Stimulated activated CD8-positive, alpha-beta memory T cell treated with anti-CD3 and anti-CD28 coated beads, Interleukin-15, amount 100 ng/mL, for 24 hours (primary cell): Measurements from ENCODE around the gene RFX4.
"Not testable (repeated sequence)": the region's sequence is repeated elsewhere in the genome, so short reads cannot be mapped to it uniquely, and the experiment has no call there.

Experiments
- DNase-seq: peaks from one replicate; pipeline ENCODE4 v3.0.0-alpha.2; 2020; ENCODE audit warnings: low read depth

RFX4 gene

DNA sequence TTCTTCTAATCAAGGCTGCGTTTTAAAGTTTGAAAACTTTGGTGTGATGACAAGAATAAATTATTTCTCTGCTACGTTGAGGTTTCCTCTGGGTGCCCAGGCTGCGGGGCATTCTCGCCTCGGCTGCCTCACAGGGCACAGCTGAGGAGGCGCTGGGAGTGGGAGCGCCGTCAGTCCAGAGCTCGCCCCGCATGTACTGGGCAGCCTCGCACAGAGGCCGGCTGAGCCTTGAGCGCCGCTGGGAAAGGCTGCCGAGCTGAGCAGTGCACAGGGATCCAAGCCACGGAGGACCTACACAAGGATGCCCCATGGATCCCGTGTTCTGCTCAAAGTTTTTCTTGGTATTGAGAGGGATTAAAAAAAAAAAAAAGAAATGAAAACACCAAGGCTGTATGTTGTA lies 11.6 kb downstream of the RFX4 start:
- no peak for DNase-seq

DNA sequence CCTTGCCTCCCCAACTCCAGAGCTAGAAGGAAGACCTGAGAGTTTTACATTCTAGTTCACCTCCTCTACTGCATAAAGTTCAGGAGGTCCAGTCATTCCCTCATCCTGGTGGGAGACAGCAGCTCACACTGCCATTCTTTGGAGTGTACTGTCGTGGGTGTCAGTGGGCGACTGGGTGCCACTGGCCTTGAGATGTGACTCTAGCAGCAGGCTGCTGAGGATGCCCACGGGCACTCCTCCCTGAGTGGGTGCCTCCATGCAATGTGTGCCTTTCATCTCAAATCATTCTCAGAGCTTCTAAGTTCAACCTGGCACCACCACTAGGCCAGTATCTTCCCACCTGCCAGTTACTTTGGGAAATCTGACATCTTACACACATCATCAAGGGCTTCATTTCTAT lies 12.5 kb downstream of the RFX4 start:
- DNase-seq, result no peak

DNA sequence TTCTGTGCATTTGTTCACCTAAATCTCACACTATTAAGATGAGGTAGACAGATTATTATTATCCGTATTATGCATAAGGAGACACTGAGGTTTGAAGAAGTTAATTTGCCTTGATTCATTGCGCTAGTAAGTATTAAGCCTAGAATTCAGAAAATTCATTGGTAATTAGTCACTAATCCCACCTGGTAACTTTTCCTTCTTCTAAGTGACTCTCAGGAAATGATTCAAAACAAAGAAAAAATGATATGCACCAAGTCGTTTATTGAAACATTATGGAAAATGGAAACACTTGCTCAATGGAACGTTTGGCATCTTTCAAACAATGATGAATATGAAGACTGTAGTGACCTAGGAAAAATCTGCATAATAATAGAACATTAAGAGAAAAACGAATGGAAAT lies 15.2 kb downstream of the RFX4 start:
- no peak for DNase-seq

DNA sequence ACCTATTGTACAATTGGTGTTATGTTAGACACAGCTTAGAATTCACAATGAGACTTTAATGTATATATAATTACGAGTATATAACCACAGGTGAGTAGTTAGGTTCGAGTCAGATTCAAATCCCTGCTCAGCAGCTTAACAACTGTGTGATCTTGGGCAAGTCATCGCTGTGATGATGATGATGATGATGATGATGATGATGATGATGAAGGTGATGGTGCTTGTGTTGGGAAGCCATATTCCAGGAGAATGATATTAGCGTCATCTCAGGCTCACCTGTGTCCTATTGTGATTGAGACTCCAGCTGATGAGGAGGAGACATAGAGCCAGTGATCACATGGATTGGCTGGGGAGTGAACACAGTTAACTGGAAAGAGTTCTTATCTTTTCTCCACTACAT lies 16.5 kb downstream of the RFX4 start:
- no peak for DNase-seq

DNA sequence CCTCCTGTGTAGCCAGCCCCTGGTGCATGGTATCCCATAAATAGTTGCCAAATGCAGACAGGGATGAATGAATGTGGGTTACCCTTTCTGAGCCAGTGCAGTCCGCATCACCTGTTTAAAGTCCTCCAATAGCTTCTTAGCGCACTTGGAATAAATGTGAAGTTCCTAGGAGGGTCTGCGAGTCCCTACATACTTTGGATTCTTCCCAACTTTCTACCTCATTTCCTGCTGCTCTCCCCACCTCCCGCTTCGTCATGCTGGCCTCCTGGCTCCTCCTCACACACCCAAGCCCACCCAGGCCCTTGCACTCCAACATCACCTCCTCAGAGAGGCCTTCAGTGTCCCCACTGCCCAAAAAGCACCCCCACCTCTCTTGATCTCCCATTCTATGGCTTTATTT lies 17.7 kb downstream of the RFX4 start:
- no peak for DNase-seq

- no peak for DNase-seq
Observed at GRCh38 chr12:106601031-106601430, 18.2 kb downstream of the RFX4 start.

GRCh38 chr12:106601496-106601895 lies 18.7 kb downstream of the RFX4 start:
- no peak for DNase-seq

DNA sequence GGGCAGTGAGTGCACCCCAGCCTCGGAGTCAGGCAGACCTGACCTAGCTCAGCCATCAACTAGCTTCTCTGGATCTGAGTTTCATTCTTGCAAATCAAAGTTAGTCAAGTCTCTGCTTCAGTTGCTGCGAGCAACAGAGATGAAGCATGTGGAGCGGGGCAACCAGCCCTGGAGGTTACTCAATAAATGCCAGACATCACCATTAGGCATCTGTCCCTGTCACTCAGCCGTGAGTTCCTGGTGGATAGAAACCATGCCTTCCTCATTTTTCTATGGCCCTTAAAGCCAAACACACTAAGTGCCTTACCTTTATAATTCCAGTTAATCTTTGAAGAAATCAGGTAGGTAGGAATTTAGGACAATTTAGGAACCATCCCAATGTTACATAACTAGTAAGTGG lies 19.3 kb downstream of the RFX4 start:
- DNase-seq, result no peak

- DNase-seq, result no peak
Observed at GRCh38 chr12:106605254-106605653, 22.4 kb downstream of the RFX4 start.

GRCh38 chr12:106620588-106620987 lies 37.8 kb downstream of the RFX4 start:
- DNase-seq, result not testable (repeated sequence)

GRCh38 chr12:106625976-106626375 lies 43.2 kb downstream of the RFX4 start:
- DNase-seq, result no peak

DNA sequence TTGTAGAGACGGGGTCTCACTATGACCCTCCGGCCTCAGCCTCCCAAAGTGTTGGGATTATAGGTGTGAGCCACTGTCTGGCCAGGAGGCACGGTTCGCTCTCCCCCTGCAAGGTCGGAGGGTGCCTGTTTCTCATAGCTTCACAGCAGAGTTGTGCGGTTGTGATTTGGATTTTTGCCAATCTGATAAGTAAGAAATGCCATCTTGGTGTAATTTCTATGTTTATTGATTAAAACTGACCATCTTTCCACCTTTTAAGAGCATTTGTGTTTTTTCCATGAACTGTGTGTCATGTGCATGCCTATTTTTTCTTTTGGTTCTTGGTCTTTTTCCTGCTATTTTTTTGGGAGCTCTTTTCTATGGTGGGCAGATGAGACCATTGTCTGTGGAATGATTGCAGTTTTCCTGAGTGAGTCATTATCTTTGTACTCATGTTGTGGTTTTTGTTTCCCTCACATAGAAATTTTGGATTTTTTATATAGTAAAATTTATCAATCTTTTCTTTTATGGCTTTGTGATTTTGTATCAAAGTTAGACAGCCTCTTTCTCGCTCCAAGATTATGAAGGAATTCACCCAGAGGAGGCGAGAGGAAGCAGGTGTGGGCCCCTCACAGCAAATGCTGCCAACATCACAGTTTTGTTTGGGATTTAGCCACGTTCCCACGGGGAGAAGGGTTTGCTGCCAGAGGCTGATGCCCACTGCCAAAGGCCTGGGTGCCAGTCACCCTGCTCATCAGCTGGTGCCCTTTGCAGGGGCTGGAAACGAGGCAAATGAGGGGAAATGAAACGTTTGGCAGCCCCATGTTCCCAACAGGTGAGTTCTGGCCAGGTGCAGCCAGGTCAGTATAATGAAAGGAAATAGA lies 47.2 kb downstream of the RFX4 start:
- no peak for DNase-seq

DNA sequence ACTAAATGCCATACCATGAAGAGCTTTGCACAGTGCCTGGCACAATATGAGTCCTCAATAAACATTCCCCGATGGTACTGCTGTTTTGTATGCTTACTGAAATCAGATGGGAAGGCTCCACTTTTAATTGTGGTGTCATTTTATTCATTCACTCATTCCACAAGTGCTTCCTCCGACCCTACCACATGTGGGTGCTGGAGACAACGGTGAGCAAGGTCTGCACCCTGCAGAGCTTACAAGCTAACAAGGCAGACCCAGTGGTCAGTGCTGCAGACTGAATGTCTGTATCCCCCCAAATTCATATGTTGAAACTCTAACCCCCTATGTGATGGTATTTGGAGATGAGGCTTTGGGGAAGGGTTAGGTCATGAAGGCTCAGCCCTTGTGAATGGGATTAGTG lies 48.3 kb downstream of the RFX4 start:
- no peak for DNase-seq

DNA sequence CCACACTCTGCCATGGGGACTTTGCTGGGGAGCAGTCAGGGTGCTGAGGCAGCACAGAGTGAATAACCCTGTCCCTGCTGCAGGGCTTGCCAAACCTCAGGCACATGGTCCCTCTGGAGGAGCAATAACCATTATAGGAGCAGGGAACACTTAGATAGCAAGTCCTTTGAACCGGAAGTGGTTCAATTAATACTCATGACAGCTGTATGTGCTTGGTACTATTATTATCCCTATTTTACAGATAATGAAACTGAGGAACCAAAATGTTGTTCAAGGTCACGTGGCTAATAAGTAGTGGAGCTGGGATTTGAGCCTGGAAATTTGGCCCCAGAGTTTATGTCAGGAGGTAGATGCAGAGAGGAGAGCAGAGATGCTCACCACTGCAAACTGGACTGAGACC lies 49.0 kb downstream of the RFX4 start:
- DNase-seq, result no peak

GRCh38 chr12:106632797-106633450 lies 50.1 kb downstream of the RFX4 start:
- DNase-seq, result no peak

DNA sequence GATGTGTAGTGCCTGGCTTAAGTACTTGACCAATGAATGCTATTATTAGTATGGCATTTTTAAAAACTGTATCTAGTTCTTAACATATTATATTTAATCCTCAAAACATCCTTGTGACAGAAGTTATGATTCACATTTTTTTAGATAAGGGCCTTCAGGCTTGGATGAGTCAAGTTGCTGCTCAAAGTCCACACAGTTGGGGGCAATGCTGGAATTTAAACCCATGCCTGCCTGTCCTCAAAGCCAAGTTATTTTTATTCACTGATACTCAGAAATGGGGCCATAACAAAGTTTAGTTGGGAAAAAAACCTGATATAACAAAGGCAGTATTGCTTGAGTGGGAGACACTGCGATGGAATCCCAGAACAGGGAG lies 50.6 kb downstream of the RFX4 start:
- DNase-seq, result no peak

DNA sequence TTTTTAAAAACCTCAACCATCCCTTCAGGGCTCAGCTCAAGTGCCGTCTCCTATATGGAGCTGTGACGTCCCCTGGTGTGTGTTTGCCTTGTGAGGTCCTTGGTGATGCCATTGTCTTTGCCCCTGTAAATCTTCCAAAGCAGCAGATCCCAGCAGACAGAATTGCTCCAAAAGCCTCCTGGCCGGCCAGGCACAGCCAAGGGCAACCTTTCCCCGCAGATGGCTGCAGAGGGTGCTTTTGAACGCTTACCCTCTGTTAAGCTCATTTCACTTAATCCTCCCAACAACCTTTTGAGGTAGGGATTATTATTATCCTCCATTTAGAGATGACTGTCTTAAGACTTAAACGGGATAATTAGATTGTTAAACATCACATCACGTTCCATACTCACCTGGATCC lies 51.4 kb downstream of the RFX4 start:
- no peak for DNase-seq

GRCh38 chr12:106643000-106643399 lies 60.2 kb downstream of the RFX4 start:
- DNase-seq, result no peak

GRCh38 chr12:106644335-106645073 lies 61.7 kb downstream of the RFX4 start:
- no peak for DNase-seq

DNA sequence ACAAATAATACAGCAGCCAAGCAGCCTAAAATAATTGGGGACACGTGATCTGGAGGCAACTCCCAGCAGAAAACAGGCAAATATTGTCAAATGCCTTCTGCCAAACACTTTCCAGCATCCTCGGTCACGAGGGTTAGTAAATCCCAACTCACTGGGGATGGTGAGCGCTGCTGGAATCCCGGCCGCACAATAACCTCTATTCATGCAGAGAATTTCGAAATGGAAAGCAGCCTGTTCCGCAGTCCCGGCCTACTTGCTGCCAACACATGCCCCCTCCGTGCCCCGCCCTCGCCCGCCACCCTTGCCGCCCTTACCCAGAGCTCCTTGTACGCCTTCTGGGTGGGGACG lies 62.2 kb downstream of the RFX4 start:
- no peak for DNase-seq

DNA sequence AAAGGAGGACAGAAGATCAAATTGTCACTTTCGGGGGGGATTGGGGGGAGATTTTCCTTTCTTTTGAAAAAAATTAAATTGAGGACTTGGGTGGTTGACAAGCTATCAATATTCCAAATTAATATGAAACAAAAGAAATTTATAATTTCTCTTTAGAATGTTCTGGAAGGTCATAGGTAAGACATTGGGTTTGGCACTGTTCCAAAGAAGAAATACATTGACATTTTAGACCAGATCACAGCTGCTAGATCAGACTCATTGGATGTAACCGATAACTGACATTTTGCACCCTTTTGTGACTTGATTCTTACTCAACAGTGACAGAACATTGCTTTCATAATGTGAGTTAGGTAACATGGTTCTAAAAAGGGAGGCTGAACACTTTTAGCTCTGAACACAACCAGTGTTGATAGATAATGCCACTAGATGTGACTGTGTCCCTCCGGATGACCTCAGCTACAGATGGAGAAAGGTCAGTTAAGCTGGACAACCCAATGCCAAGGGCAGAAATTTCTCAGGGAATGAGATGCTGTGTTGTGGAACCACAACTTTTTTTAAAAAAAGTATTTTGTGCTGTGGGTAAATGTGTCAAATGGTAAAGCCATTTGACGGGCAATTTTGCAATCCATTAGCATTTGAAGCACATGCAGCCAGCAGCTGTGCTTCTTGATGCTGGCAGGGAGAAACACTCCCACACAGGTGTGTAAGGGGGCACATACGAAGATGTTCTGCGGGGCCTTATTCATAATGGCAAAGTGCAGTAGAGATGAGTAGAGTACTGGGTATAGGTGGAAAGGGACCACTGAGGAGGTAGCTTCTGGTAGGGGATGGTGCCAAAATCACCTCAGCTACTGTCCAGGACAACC lies 62.9 kb downstream of the RFX4 start:
- no peak for DNase-seq

DNA sequence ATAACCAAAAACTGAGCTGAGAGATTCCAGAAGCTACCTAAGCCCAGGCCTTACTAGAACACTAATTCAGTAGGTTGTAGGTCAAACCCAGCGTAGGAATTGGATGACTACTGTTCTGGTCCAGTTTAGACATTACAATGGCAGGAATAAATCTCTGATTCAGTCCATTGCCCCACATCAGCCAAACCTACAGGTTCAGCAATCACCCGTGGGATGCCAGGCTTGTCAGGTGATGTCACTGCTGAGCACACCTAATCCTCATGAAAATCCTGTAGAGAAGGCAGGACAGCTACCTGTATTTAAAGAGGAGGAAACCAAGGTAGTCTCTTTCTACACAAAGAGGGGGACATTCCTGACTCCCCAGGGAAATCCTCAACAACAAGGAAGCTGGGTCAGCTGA lies 63.7 kb downstream of the RFX4 start:
- DNase-seq, result no peak
